WTC11 (cell line): Measurements from ENCODE around the gene CA11. TPM values are rescaled to one million over a fixed set of nuclear protein-coding genes. Genes with fewer than 3 reads are reported as not detected.

ENCODE experiments used
- ATF1 ChIP-seq: sonication (generic); formaldehyde crosslinking; IDR thresholded peaks from 2 replicates; pipeline ENCODE4 v1.8.1; 2023; ENCODE audit warnings: mild to moderate bottlenecking, moderate library complexity, missing genetic modification reagents
- ATF3 ChIP-seq: sonication (generic); formaldehyde crosslinking; conservative IDR thresholded peaks from 2 replicates; pipeline ENCODE4 v1.8.1; 2022; ENCODE audit warnings: mild to moderate bottlenecking, missing genetic modification reagents
- CTCF ChIP-seq: fragments of 200-600 bp; IDR thresholded peaks from 2 replicates; pipeline ENCODE4 v1.8.0; 2022; ENCODE audit warnings: antibody characterized with exemption
- EMX1 ChIP-seq: fragments of 250-450 bp; sonication (Bioruptor Pico); IDR thresholded peaks from 2 replicates; pipeline ENCODE4 v1.8.0; 2021; ENCODE audit warnings: mild to moderate bottlenecking
- ETV6 ChIP-seq: sonication (generic); formaldehyde crosslinking; IDR thresholded peaks from 2 replicates; pipeline ENCODE4 v1.8.1; 2022; ENCODE audit warnings: mild to moderate bottlenecking, missing genetic modification reagents
- FOXP4 ChIP-seq: sonication (generic); formaldehyde crosslinking; IDR thresholded peaks from 2 replicates; pipeline ENCODE4 v1.8.0; 2022; ENCODE audit warnings: mild to moderate bottlenecking, missing genetic modification reagents
- GABPB1 ChIP-seq: sonication (generic); formaldehyde crosslinking; IDR thresholded peaks from 2 replicates; pipeline ENCODE4 v1.8.1; 2023; ENCODE audit warnings: mild to moderate bottlenecking, missing genetic modification reagents
- GRHL2 ChIP-seq: fragments of 250-450 bp; sonication (Bioruptor Pico); IDR thresholded peaks from 2 replicates; pipeline ENCODE4 v1.8.0; 2022; ENCODE audit warnings: mild to moderate bottlenecking, moderate library complexity; ENCODE audit not compliant: insufficient replicate concordance, severe bottlenecking
- GTF2I ChIP-seq: fragments of 250-450 bp; sonication (Bioruptor Pico); conservative IDR thresholded peaks from 2 replicates; pipeline ENCODE4 v1.4.0; 2021; ENCODE audit warnings: mild to moderate bottlenecking
- MXD4 ChIP-seq: fragments of 250-450 bp; sonication (Bioruptor Pico); IDR thresholded peaks from 2 replicates; pipeline ENCODE4 v1.8.0; 2021; ENCODE audit warnings: mild to moderate bottlenecking, moderate library complexity, borderline replicate concordance
- NFE2L1 ChIP-seq: sonication (generic); formaldehyde crosslinking; IDR thresholded peaks from 2 replicates; pipeline ENCODE4 v1.8.1; 2023; ENCODE audit warnings: missing genetic modification reagents
- PRDM15 ChIP-seq: sonication (generic); formaldehyde crosslinking; IDR thresholded peaks from 2 replicates; pipeline ENCODE4 v1.8.0; 2022; ENCODE audit warnings: missing genetic modification reagents
- PRRX2 ChIP-seq: fragments of 250-450 bp; sonication (Bioruptor Pico); IDR thresholded peaks from 2 replicates; pipeline ENCODE4 v1.8.0; 2021; ENCODE audit warnings: mild to moderate bottlenecking
- SMAD3 ChIP-seq: sonication (generic); formaldehyde crosslinking; IDR thresholded peaks from 2 replicates; pipeline ENCODE4 v1.8.0; 2022; ENCODE audit warnings: missing genetic modification reagents, mild to moderate bottlenecking, borderline replicate concordance
- TCF7 ChIP-seq: sonication (generic); formaldehyde crosslinking; IDR thresholded peaks from 2 replicates; pipeline ENCODE4 v1.8.0; 2022; ENCODE audit warnings: mild to moderate bottlenecking, low read depth, missing genetic modification reagents, moderate library complexity
- ZNF138 ChIP-seq: sonication (generic); formaldehyde crosslinking; conservative IDR thresholded peaks from 2 replicates; pipeline ENCODE4 v1.8.1; 2022; ENCODE audit warnings: mild to moderate bottlenecking, moderate library complexity, missing genetic modification reagents
- ZNF281 ChIP-seq: sonication (generic); formaldehyde crosslinking; IDR thresholded peaks from 2 replicates; pipeline ENCODE4 v1.8.0; 2023; ENCODE audit warnings: mild to moderate bottlenecking, missing genetic modification reagents
- ZNF317 ChIP-seq: sonication (generic); formaldehyde crosslinking; IDR thresholded peaks from 2 replicates; pipeline ENCODE4 v1.8.1; 2023; ENCODE audit warnings: low read depth, mild to moderate bottlenecking, moderate library complexity, missing genetic modification reagents, borderline replicate concordance
- ZSCAN18 ChIP-seq: fragments of 250-450 bp; sonication (Bioruptor Pico); IDR thresholded peaks from 2 replicates; pipeline ENCODE4 v2.1.2; 2022; ENCODE audit warnings: mild to moderate bottlenecking, moderate library complexity
- total RNA-seq: library from RNA; stranded (reverse); gene quantifications from 3 replicates; pipeline ENCODE4 v1.2.3, GENCODE V29; 2021
- TF ChIP-seq, protein P1 (sequence below): sonication (generic); formaldehyde crosslinking; IDR thresholded peaks from 2 replicates; pipeline ENCODE4 v1.8.0; 2023; ENCODE audit warnings: missing genetic modification reagents, mild to moderate bottlenecking, borderline replicate concordance

Gene CA11
- total RNA-seq, 1 experiment from 2014 or later, result 41.4 TPM

DNA sequence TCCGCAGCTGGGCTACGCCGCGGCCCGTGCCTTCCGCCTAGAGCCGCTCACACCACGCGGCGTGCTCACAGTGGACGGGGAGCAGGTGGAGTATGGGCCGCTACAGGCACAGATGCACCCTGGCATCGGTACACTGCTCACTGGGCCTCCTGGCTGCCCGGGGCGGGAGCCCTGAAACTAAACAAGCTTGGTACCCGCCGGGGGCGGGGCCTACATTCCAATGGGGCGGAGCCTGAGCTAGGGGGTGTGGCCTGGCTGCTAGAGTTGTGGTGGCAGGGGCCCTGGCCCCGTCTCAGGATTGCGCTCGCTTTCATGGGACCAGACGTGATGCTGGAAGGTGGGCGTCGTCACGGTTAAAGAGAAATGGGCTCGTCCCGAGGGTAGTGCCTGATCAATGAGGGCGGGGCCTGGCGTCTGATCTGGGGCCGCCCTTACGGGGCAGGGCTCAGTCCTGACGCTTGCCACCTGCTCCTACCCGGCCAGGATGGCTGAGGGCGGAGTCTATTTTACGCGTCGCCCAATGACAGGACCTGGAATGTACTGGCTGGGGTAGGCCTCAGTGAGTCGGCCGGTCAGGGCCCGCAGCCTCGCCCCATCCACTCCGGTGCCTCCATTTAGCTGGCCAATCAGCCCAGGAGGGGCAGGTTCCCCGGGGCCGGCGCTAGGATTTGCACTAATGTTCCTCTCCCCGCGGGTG lies 16.2 kb downstream of the CA11 start (continued):
- TF ChIP-seq, protein P1, sequence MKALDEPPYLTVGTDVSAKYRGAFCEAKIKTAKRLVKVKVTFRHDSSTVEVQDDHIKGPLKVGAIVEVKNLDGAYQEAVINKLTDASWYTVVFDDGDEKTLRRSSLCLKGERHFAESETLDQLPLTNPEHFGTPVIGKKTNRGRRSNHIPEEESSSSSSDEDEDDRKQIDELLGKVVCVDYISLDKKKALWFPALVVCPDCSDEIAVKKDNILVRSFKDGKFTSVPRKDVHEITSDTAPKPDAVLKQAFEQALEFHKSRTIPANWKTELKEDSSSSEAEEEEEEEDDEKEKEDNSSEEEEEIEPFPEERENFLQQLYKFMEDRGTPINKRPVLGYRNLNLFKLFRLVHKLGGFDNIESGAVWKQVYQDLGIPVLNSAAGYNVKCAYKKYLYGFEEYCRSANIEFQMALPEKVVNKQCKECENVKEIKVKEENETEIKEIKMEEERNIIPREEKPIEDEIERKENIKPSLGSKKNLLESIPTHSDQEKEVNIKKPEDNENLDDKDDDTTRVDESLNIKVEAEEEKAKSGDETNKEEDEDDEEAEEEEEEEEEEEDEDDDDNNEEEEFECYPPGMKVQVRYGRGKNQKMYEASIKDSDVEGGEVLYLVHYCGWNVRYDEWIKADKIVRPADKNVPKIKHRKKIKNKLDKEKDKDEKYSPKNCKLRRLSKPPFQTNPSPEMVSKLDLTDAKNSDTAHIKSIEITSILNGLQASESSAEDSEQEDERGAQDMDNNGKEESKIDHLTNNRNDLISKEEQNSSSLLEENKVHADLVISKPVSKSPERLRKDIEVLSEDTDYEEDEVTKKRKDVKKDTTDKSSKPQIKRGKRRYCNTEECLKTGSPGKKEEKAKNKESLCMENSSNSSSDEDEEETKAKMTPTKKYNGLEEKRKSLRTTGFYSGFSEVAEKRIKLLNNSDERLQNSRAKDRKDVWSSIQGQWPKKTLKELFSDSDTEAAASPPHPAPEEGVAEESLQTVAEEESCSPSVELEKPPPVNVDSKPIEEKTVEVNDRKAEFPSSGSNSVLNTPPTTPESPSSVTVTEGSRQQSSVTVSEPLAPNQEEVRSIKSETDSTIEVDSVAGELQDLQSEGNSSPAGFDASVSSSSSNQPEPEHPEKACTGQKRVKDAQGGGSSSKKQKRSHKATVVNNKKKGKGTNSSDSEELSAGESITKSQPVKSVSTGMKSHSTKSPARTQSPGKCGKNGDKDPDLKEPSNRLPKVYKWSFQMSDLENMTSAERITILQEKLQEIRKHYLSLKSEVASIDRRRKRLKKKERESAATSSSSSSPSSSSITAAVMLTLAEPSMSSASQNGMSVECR (CRISPR knock-in tag), result no peak; the same call in 1 of the 2 replicates
- TF ChIP-seq ZNF281 (CRISPR knock-in tag), result peak; percentile 76
- TF ChIP-seq PRRX2 (CRISPR knock-in tag), result peak; percentile 86
- TF ChIP-seq TCF7 (CRISPR knock-in tag), result no peak
- peak; percentile 66 for TF ChIP-seq ETV6 (CRISPR knock-in tag)
- TF ChIP-seq CTCF, result no peak
- peak; percentile 37; the same call in 1 of the 2 replicates for TF ChIP-seq FOXP4 (CRISPR knock-in tag)
- TF ChIP-seq PRDM15 (CRISPR knock-in tag), result peak; percentile 61
- TF ChIP-seq GTF2I (CRISPR knock-in tag), result peak; percentile 66; the same call in 1 of the 2 replicates
- TF ChIP-seq ZSCAN18 (CRISPR knock-in tag), result no peak
- TF ChIP-seq ZNF138 (CRISPR knock-in tag), result no peak; the same call in 1 of the 2 replicates
- TF ChIP-seq EMX1, result peak; percentile 89
- no peak for TF ChIP-seq GABPB1 (CRISPR knock-in tag)
- TF ChIP-seq MXD4 (CRISPR knock-in tag), result no peak
- TF ChIP-seq NFE2L1 (CRISPR knock-in tag), result peak; percentile 19; the same call in 1 of the 2 replicates
- no peak for TF ChIP-seq ATF1
- TF ChIP-seq SMAD3, result 0 out of 2 replicates have a peak, but pooled peaks have one; percentile 9
- TF ChIP-seq GRHL2 (CRISPR knock-in tag), result no peak
- TF ChIP-seq ZNF317 (CRISPR knock-in tag), result no peak
- no peak for TF ChIP-seq ATF3 (CRISPR knock-in tag)
